GM12875 (cell line): Measurements from ENCODE around the gene SMC4.

Experiments used
- H3K4me3 ChIP-seq: one replicate; pipeline ENCODE4 v1.5.1; 2011; ENCODE audit warnings: low read depth, low read length, control low read depth
- CTCF ChIP-seq: IDR thresholded peaks from 2 replicates; pipeline ENCODE4 v1.5.1; 2011; ENCODE audit warnings: low read depth, mild to moderate bottlenecking, control low read depth, inconsistent platforms, low read length, moderate library complexity, borderline replicate concordance; ENCODE audit not compliant: insufficient read depth

The SMC4 gene

GRCh38 chr3:160477750-160478149 is 78.3 kb downstream of the SMC4 start:
- no peak for TF ChIP-seq CTCF
- H3K4me3 ChIP-seq: no peak overlapping the region

- H3K4me3 ChIP-seq: no peak overlapping the region
- TF ChIP-seq CTCF: no peak
Measured at GRCh38 chr3:160478338-160478737, 78.9 kb downstream of the SMC4 start.

- H3K4me3 ChIP-seq: no peak overlapping the region
- TF ChIP-seq CTCF: no peak
Measured at GRCh38 chr3:160479376-160479775, 79.9 kb downstream of the SMC4 start.

GRCh38 chr3:160480931-160481330 is 81.5 kb downstream of the SMC4 start:
- TF ChIP-seq CTCF: no peak
- H3K4me3 ChIP-seq: no peak overlapping the region

- no peak for TF ChIP-seq CTCF
- H3K4me3 ChIP-seq: no peak overlapping the region
Measured at GRCh38 chr3:160481856-160482255, 82.4 kb downstream of the SMC4 start.

- no peak overlapping the region for H3K4me3 ChIP-seq
- TF ChIP-seq CTCF: no peak
Measured at GRCh38 chr3:160482796-160483195, 83.3 kb downstream of the SMC4 start.
